Fibroblast of skin of left quadriceps (primary cell): Measurements from ENCODE around the gene GNGT2.

Experiments used
- DNase-seq, 2 experiments: peaks; one replicate each; pipeline ENCODE4 v3.0.0-alpha.2; 2013; ENCODE audit warnings: low read depth in 2 of 2

Gene GNGT2

DNA sequence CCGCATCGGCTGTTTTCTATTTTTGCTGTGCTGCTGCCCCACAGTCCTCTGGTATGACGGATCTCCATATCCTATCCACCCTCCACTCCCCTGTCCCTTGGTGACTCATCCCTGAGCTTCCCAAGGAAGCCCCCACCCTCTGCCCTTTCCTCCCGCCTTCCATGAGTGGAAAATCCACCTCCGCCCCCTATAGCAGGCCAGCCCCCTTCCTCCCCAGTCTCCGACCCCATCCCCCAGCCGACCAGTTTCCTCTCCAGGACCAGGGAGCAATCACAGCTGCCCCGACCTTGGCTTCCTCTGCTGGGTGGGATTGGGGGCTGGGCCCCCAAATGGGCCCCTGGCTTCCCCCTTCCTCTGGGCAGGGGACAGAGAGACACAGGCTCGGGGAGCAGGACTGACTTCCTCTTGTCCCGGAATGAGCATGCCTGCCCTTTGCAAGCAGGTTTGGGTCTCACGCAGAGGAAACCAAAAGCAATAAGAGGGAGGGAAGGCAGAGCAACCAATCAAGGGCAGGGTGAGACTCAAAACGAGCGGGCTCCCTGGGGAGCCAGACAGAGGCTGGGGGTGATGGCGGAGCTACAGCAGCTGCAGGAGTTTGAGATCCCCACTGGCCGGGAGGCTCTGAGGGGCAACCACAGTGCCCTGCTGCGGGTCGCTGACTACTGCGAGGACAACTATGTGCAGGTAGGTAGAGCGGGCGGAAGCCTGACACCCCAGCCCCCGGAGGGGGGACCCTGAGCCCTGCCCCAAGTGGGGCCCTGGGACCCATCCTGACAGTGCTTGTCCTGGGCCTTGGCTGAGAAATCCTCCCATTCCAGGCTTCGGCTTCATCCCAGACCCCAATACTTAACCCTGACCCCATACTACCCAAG lies at the start of gene GNGT2, which contains the start of gene ABI3:
Gene GNGT2, minus strand, starts transcription at position 417 of the 872 bp plus-strand sequence. CDS start 3,152 bp downstream, outside the sequence.
Gene ABI3, plus strand, starts transcription at position 550 of the 872 bp plus-strand sequence. Its CDS starts 18 bp downstream, at position 568.
- DNase-seq: peak; percentile 32 to 39

DNA sequence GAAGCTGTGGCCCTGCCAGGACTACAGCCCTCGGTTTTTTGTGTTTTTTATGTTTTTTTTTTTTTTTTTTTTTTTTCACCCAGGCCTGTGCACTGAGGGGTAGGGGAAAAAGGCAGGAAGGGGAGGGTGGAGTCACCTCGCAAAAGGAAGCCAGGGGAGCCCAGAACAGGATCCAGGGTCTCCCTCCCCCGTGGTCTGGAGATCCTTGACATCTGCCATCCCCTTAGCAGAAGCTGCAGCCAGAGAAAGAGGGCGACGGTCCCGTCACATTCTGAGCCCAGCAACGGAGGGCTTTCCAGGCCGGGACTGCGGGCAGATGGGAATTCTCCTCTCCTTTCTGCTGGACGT lies 49.3 kb upstream of the GNGT2 start:
- no peak for DNase-seq

DNA sequence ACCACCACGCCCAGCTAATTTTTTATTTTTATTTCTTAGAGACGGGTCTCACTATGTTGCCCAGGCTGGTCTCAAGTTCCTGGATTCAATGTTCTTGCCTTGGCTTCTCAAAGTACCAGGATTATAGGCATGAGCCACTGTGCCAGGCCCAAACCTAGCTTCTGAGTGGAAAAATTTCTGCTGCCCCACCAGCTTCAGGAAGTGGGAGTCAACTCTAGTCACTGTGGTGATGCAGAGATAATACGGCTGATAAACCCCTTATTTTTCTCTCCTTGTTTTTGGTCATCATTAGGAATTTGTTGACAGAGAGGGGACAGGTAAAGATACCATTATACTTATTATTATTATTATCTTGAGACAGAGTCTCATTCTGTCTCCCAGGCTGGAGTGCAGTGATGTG lies 48.0 kb upstream of the GNGT2 start:
- DNase-seq: no peak

DNA sequence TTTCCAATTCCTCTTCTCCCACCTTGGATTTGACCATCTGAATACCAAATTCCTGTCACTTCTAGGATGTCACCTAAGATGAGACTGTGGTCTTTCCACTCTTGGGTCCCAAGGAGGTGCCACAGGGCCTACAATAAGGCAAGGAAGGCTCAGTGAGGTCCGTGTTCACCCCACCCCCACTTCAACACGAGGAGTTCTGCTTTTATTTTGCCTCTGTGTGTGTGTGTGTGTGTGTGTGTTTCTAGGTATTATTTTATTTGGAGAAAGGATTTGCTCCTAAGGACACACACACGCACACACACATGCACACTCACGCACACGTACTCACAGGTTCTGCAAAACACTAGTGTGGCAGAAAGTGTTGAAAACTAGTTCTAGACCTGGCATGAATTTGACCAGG lies 44.8 kb upstream of the GNGT2 start:
- no peak for DNase-seq

DNA sequence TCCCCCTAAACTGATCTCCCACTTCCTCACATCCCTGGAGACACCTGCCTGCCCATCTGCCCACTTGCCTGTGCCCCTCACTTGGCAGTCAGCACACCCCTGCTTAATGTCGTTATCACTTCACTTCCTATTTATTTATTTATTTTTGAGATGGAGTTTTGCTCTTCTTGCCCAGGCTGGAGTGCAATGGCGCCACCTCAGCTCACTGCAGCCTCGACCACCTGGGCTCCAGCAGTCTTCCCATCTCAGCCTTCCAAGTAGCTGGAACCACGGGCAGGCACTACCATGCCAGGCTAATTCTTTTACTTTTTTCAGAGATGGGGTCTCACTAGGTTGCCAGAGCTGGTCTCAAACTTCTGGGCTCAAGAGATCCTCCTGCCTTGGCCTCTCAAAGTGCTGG lies 43.7 kb upstream of the GNGT2 start:
- no peak for DNase-seq

DNA sequence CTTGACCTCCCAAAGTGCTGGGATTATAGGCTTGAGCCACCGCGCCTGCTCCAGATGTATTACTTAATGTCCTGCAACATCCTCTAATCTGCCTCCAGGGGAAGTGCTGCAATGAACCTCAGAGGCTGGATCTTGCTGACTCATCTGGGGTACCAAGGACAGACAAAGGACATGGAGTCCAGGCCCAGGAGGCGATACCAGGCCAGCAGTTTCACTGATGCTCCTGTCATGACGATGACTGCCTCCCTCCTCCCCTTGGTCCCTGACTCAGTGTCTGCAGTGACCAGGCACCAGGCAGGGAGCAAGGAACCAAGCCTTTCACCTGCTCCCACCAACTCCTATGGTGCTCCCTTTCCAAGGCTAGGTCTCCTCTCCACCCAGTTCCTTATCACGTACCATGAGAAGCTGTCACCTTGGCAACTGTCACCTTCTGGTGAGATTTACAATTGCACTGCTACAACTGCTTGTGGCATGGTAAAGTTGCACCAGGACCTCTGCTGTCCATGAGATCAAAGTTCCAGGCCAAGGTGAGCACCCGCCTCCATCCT lies 41.8 kb upstream of the GNGT2 start:
- DNase-seq: no peak

DNA sequence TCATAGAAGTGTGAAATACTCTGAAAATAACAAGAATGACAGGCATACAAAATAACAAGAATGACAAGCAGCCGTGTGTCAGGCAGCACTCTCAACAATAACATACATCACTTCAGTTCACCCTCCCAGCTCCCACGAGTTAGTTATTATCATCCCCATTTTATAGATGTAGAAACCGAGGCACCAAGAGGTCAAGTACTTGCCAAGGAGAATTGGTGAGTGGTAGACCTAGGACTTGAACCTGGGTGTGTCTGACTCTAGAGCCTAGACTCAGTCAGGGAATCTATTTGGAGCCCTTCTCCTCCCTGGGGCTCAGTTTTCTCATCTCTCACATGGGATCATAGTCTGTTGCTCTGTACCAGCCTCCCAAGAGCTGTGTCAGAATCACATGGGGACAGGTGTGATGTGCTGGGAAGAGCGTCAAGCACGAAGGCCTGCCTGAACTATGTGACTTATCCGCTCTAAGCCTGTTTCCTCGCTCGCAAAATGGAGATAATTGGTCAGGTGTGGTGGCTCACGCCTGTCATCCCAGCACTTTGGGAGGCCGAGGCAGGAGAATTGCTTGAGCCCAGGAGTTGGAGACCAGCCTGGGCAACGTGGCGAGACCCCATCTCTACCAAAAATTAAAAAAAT lies 39.6 kb upstream of the GNGT2 start:
- DNase-seq: no peak

DNA sequence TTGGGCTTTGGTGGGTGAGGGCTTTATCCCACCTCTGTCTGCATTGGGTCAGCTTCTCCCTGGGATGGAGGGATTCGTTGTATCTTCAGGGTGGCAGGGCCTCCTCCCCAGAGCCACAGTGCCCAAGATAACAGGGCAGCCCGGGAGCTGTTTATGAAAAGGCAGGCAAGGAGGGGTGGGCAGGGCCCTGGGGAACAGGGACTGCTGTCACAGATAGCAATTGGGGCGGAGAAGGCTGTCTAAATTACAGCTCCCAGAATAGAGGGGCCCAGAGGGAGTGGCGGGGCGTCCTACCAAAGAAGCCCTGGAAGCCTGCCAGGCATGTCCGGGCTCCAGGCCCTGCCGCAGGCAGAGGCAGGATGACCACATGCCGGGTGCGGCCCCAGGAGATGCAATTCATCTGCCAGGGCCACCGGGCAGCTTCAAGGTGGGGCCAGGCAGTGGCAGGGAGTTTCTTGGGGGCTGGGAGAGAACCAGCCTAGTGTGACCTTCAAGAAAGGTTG lies 39.0 kb upstream of the GNGT2 start:
- no peak for DNase-seq

DNA sequence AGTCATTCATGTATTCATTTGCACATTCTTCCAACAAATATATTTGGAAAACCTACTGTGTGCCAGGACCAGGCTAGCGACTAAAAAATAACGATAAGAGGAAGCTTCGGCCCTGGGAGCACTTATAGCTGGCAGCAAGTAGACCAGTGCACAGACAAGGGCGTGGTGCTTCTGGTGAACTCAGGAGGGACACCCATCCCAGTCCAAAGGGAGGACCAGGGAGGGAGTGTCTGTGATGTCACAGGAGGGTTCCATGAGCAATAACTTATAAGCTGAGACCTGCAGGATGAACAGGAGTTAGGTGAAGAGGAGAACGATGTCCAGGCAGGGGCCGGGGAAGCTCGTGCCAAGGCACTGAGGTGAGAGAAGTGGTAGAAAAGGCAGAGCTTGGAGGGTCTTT lies 37.6 kb upstream of the GNGT2 start:
- DNase-seq: no peak

DNA sequence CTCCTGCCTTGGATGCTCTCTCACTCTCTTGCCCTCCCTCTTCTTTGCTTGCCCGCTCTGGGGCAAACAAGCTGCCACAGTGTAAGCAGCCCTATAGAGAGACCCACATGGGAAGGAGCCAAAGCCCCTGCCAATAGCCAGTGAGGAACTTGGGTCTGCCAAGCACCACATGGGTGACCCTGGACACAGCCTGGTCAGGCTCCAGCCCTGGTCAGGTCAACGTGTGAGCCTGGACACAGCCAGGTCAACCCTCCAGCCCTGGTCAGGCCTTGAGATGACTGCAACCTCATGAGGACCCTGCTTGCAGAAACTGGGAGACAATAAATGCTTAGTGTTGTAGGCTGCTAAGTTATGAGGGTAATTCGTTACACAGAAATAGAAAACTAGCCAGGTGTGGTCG lies 34.5 kb upstream of the GNGT2 start:
- no peak for DNase-seq

DNA sequence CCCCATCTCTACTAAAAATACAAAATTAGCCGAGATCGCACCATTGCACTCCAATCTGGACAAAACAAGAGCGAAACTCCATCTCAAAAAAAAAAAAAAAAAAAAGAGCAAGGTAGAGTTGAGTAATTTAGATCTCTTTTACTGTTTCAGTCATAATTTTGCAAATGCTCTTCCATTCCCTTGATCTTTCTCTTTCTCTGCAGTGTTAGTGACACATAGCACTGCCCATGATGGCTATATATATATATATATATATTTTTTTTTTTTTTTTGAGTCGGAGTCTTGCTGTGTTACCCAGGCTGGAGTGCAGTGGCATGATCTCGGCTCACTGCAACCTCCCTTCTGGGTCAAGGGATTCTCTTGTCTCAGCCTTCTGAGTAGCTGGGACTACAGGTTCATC lies 32.4 kb upstream of the GNGT2 start:
- no peak for DNase-seq

DNA sequence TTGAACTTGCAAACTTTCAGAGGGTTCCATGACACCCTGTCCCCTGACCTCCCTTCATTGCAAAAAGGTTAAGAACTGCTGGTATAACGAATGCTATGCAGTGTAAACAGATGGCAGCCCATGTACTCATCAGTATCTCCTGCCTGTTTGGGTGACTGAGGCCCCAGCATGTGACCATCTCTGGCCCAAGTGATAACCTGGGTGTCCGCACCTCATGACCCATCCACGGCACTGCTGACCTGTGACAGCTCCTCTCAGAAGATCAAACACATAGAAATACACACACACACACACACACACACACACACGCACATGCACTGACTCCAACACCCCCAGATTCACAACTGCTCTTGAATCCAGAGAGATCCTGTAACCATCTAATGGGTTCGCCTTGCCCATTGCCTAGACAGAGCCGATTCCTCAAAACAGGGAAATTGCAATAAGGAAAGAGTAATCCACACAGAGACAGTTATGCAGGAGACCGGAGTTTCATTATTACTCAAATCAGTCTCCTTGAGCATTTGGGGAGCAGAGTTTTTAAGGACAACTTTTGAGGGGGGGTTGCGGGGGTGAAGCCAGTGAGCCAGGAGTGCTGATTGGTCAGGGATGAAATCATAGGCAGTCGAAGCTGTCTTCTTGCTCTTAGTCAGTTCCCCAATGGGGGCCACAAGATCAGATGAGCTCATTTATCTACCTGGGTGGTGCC lies 31.5 kb upstream of the GNGT2 start:
- no peak for DNase-seq

DNA sequence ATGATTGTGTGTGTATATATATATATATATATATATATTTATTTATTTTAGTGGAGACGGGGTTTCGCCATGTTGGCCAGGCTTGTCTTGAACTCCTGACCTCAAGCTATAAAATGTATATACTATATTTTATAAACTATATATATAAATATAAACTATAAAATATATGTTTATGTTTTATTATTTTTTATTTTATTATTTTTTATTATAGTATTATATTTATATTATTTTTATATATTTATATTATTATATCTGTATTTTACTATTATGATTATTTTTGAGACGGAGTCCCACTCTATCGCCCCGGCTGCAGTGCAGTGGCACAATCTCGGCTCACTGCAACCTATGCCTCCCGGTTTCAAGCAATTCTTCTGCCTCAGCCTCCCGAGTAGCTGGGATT lies 30.7 kb upstream of the GNGT2 start:
- no peak for DNase-seq

DNA sequence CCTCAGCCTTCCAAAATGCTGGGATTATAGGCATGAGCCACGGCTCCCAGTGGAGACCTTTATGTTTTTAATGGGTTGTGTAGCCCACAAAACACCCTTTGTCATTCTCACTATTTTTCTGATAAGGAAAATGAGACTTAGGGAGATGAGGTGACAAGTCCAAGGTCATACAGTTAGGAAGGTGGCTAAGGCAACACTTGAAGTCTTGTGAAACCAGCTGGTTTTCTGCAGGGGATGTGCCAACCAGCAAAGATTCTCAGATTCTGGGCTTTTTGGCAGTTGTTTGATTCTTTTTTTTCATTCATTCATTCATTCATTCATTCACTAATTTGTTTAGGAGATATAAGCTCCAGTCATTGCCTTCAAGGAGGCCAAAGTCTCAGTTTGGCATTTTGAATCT lies 30.2 kb upstream of the GNGT2 start:
- DNase-seq: no peak

DNA sequence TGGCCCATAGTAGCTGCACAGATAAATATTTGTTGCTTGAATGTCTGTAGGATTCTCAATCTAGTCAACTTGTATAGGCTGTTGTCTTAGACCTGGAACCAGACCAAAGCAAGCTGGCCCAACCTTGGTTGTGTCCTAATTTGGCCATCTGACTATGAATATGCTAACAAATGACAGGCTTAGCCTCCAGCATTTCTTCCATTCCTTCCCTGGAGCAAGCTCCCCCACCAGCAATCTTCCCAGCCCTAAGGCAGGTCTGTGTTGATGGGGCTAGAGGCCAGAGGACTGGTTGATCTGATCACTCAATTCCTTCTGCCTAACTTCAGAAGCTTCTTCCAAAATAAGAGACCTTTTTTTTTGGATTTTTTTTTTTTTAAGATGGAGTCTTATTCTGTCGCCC lies 29.6 kb upstream of the GNGT2 start:
- no peak for DNase-seq

DNA sequence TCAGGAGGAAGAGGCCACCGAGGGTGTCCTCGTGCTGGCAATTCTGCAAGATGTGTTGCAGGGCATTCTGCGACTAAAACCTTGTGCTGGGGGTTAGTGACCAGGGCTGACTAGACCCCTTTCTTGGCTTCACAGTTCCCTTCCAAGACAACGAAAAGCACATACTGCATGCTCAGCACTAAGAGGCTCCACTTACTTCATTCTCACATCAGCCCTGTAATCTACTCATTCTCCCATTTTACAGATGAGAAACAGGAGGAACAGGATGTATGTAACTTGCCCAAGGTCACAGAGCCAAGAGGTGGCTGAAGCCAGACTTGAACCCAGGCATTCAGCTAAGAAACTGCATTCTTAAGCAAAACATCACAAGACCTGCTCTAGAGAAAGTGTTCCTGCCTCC lies 25.5 kb upstream of the GNGT2 start:
- DNase-seq: no peak

DNA sequence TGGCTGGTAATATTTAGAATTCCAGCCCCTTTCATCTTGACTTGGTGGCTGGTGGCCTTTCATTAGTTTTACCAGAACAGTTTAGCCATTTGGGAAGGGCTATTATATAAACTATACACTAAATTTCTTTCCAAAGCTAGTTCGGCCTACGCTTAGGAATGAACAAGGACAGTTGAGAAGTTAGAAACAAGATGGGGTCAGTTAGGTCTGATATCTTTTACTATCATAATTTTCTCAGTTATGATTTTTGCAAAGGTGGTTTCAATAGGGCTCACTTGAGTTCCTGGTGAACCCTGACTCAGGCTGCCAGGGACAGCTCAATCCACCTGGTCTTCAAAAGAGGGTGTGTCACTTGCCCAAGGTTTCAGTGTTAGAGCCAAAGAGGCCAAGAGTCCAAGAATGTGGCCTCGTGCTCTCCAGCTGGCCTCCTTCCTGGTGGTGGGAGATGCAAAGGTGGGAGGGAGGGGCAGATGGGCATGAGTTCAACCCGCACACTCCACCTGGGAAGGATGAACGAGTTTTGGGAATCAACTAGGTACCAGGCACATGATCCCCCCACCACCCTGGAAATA lies 24.2 kb upstream of the GNGT2 start:
- DNase-seq: no peak

DNA sequence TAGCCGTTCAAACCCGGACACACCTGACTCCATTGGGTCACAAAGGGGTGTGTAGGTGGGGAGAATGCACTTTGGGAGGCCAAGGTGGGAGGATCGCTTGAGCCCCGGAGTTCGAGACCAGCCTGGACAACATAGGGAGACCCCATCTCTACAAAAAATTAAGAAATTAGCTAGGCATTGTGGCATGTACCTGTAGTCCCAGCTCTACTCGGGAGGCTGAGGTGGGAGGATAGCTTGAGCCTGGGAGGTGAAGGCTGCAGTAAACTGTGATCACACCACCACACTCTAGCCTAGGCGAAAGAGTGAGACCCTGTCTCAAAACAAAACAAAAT lies 21.2 kb upstream of the GNGT2 start:
- no peak for DNase-seq

DNA sequence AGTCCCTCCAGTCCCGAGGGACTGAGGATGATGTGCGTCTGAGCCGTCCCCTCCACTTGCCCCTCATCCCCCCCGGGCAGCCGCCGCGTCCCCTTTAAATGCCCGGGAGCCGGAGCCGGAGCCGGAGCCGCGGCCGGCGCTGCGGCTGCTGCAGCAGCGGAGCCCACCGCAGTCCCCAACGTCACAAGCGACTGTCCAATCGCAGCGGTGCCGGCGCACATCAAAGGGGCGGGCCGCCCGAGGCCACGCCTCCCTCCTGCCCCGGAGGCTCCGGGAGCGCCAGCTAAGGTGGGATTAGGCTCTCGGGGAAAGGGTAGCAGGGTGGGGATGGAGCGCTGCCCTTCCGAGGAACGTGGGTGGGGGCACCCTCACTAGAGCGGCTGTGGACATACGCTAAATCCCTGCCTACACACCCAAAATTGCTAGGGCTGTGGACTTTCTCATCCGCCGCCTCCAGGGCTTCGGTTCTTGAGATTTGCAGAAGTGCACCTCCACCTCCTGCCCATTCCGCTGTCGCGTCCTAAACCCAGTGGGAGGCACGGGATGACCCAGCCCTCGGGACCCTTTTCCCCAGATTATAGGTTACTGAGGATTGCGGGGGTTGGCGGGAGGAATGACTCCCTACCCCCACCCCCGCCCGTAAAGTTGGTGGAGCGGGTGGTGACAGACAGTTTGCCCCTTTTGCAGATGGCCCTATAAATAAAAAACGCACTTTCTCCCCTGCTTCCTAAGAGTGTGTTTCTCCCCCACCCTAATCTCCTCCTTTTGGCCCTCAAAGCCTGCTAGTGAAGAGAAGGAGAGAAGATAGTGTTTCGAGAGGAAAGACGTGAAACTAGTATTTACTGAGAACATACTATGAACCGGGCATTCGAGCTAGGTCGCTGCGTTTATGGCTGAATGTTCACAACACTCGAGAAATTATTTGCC lies 20.5 kb upstream of the GNGT2 start, which contains the start of gene PHOSPHO1:
Gene PHOSPHO1, minus strand, starts transcription at position 152 of the 927 bp plus-strand sequence. CDS start 4,096 bp downstream, outside the sequence.
- DNase-seq: peak; percentile 48 to 58

DNA sequence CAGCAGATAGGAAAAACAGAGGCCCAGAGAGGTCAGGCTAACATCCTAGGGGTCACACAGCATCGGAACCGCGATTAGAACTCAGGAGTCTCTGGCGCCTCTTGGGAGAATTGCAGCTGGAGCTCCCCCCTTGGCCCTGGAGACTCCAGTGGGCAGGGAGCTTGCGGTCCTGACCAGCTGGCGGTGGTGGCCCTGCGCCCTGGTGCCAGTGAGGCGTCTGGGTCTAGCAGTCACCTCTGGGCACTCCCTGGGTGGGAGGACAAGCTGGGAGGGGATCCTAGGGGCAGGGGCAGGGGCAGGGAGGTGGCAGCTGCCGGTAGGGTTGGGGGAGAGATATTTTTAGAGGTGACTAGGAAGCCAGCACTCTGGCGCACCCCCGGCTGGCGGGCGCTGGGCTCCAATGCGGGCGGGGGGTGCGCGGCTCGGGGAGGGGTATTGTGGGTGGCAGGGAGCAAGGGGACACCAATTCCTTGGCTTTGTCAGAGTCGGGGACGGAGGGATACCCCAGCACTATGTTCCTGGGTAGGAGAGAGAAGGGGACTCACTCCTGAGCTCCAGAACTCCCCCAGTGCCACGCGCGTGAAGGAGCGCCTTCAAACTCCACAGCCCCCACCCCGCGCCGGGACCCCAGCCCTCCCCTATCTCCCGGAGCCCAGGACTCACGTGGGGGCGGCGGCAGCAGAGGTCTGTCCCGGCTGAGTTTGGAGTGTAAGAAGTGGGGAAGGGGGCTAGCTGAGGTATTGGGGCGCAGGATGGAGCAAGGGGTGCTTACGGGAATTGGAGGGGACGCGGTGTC lies 19.6 kb upstream of the GNGT2 start:
- no peak for DNase-seq
